HS-27A (cell line): ENCODE data around the gene IL23A.
"Not testable (repeated sequence)": the region's sequence is repeated elsewhere in the genome, so short reads cannot be mapped to it uniquely, and the experiment has no call there.

Source experiments
- DNase-seq: peaks from one replicate; pipeline ENCODE4 v3.0.0-alpha.2; 2012; ENCODE audit warnings: low read depth, missing footprints

The IL23A gene

DNA sequence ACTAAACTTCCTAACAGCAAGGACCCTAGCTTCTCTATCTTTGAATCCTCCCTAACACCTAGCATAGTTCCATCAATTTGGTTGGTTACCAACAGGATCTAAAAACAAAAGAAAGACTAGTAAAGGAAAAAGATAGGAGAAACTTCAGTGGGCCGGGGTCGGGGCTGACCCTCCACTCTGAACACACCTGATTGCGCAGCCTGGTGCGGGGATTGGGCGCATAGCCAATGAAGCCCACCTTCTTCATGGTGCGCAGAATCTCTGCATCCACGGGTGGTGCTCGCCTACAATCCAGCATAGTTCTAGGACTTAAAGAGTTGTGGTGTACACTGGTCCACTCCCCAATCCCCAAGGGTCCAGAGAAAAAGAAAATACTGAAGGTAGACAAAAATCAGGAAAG lies 12.6 kb upstream of the IL23A start:
- DNase-seq: no peak

DNA sequence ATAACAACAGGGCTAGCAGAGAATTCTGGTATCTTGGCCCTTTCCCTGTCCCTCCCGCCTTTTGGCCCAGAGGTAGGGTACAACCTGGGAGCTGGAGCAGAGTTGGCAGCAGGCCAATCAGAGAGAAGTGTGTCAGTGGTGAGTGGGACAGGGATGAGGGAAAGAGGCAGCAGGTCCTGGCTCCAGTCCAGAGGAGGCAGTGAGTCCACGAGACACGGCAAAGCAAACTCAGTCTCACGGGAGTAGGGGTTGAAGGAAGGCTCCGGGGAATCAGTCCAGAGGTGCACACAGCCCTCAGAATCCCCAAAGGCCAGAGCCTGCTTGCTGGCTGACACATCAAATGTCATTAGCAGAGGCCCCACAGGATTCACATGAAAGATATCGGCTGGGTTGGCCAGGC lies 12.2 kb upstream of the IL23A start:
- no peak for DNase-seq

- DNase-seq: no peak
Observed at GRCh38 chr12:56330936-56331490, 7.7 kb upstream of the IL23A start.

DNA sequence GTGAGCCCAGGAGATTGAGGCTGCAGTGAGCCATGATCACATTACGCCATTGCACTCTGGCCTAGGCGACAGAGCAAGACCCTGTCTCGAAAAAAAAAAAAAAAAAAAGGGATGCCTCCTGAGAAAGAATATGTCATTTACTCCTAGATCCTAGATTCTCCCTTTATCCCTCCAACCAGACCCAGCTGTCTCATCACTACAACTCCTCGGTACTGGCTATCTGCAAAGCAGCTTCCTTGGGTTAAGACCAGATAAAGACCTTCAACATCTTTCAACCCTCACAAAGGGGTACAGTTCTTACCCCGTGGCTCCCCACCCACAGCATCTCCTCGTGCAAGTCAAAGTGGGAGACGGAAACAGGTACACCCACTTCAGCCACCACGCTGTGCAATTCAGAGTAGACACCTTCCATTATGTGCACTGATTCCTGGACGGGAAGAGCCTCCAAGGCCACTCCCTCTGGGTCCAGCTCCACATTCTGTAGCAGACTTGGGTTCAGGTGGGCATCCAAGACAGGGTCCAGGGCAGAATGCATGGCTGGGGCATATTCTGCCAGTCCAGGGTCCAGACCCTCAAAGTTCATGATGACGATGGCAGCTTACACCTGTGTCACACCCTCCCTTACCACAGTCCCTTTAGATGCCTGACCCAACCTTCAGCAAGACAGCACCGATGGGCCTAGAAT lies 6.0 kb upstream of the IL23A start:
- no peak for DNase-seq

DNA sequence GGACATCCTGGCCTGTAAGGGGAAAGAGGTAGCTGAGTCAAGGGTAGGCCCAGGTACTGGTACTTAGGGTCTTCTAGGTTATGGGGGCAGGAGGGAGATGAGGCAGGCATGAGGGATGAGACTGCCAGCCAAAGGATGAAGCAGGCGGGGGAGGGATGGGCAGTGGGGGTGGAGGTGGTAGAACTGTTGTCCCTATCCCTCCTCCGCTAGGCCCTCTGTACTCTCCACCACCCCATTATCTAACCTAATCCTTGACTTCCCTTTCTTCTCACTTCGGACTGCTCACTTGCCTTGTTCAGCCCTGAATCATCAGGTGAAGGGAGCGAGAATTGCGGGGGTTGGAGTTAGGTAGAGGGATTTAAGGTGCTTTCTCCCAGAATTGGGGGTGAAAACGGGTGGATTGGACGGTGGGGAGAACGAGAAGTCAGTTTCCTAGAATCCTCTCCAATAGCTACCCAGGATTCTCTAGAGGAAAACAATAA lies 5.4 kb upstream of the IL23A start:
- DNase-seq: no peak

GRCh38 chr12:56333679-56334489 lies 4.8 kb upstream of the IL23A start, which contains the start of gene PAN2:
TSS of gene PAN2 (minus strand) at chr12:56334000. CDS start at chr12:56333094, 906 bp downstream.
- DNase-seq: peak; percentile 95

GRCh38 chr12:56334490-56334793 lies 4.2 kb upstream of the IL23A start:
- DNase-seq: no peak

- not testable (repeated sequence) for DNase-seq
Observed at GRCh38 chr12:56335527-56335926, 3.2 kb upstream of the IL23A start.

DNA sequence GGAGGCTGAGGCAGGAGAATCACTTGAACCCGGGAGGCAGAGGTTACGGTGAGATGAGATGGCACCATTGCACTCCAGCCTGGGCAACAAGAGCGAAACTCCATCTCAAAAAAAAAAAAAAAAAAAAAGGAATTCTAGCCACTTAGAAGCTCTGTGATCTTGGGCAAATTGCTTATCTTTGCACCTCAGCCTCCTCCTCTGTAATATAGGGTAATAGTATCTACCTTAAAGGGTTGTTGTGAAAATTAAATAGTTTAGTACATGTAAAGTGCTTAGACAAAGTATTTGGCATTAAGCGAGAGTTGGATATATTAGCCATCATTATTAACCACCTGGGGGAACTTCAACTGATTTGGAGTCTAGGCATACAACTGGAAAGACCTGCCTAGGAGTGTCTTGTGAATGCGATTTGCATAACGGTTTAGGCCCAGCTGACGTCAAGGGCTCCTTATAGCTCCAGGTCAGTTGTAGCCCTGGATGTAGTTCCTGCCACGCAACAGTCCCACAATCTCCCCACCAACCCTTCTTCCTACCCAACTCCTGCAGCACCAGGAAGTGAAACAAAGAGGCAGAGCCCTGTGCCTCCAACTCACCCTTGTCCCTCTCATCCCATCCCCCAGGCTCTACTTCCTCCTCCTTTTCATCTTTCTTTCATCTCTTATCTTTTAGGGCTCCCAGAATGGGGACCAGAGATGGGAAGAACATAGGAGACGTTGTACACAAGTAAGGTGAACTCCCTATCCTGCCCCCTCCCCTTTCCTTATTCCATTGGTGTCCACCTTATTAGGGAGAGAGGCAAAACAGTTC lies 2.1 kb upstream of the IL23A start:
- DNase-seq: no peak

- DNase-seq: no peak
Observed at GRCh38 chr12:56337753-56338251, 882 bp upstream of the IL23A start.

DNA sequence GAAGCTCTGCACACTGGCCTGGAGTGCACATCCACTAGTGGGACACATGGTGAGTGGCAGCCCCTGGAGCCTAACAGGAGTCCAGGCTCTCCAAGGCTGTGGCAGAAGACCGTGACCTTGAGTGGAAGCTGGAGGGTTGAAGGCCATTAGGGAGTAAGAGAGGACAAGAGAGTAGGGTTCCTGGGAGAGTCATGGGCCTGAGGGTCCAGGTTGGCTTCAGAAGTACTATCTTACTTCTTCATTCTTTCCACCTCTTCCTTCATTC lies 406 bp downstream of the IL23A start:
- no peak for DNase-seq

DNA sequence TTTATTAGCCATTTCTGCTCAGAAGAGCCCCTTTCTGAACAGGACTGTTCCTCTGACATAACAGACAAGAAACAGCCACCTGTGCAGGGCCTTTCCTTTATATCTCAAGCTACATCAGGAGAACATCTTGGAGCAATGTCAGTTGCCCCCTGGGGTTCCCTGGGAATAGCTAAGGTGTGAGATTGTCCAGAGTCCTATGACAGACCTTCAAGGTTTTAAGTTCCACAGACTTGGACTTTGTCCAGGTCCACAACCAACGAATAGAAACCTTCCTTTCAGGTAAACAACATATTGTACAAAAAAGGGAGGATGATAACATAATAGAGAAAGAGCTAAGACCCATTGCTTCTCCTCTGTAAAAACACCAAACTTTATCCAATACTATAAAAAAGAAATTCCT lies 2.9 kb downstream of the IL23A start:
- no peak for DNase-seq

GRCh38 chr12:56342290-56342689 lies 3.6 kb downstream of the IL23A start:
- not testable (repeated sequence) for DNase-seq

DNA sequence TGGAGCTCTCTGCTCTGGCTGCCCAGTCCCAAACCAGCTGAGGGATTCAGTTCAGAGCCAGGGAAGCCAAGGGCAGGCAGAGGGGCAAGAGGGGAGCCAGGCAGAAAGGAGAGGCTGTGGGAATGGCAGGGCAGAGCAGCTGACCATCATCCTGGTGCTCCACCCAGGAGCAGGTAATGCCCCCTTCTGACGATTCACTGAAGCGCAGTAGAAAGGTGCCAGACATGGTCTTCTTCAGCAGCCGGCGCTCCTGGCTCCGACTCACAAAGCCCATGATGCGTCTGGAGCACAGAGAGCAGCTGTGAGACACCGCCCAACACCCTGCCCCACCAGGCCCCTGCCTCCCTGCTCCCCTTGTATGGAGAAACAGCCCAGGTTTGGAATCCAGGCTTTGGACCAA lies 8.0 kb downstream of the IL23A start:
- DNase-seq: no peak

DNA sequence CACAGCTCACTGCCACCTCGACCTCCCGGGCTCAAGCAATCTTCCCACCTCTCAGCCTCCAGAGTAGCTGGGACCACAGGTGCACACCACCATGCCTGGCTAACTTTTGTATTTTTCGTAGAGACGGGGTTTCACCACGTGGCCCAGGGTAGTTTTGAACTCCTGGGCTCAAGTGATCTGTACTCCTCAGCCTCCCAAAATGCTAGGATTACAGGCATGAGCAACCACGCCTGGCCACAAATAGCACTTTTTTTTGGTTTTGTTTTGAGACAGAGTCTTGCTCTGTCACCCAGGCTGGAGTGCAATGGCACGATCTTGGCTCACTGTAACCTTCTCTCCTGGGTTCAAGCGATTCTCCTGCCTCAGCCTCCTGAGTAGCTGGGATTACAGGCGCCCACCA lies 8.6 kb downstream of the IL23A start:
- not testable (repeated sequence) for DNase-seq

GRCh38 chr12:56348776-56349175 lies 10.1 kb downstream of the IL23A start:
- DNase-seq: no peak

- DNase-seq: no peak
Observed at GRCh38 chr12:56350662-56351061, 12.0 kb downstream of the IL23A start.

DNA sequence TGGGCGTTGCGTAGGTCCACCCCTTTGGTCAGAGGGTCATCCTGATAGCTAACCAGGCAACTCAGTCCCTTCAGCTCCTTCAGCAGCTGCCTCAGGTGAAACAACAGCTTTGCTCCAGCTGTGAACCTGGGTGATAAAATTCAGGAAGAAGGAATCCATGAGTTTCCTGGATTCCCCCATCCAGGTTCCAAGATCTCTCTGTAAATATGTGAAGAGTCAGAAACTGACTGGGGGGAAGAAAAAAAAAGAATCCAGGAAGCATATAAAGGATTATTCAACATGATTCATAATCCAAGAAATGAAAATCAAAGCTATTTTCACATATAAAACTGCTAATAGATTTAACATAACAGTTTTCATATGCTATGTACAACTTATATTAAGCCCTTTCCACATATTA lies 12.6 kb downstream of the IL23A start:
- DNase-seq: no peak

GRCh38 chr12:56358836-56359532 lies 20.3 kb downstream of the IL23A start:
- DNase-seq: peak; percentile 45

DNA sequence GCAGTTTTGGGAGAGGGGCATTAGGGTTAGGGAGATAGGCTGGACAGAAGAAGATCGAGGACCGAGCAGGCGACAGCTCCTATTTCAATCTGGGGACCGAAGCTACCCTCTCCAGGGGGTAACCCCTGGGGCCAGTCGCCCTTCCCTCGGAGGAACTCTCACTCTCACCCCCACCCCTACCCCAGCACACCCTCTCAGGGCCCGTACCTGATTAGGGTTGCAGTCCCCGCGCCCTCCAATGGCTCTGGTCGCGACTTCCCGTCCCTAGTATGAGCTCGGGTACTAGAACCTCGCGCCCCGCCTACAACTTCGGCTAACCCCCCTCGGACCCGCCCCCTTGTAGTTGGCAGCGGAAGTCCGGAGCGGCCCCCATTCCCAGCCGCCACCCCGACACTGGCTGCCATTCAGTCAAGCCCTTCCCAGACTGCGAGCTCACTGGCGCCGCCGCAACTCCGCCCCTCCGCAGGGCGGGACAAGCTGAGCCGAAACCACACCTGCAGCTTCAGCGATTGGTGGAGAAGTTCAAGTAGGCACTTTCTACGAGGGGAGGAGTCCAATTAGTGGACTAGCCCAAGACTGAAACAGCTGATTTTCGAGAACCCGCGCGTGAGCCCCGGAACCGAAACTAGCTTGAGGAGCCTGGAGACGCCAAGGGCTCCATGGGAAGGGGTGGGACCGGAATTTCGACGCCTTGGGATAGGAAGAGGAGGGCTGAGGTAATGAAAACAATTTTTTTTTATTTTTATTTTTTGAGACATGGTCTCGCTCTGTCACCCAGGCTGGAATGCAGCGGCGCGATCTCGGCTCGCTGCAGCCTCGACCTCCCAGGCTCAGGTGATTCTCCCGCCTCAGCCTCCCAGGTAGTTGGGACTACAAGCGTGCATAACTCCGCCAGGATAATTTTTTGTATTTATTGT lies 21.4 kb downstream of the IL23A start, which contains the start of gene STAT2:
Gene STAT2 (minus strand): TSS at position 257 of the 917 bp plus-strand sequence. CDS start 3,536 bp downstream, outside the sequence.
- peak; percentile 99 for DNase-seq
